Small intestine (tissue), 7 donors: ENCODE results near the gene LARP4. TPM values are rescaled to one million over a fixed set of nuclear protein-coding genes. Genes with fewer than 3 reads are reported as not detected.
"Not testable (repeated sequence)": the region's sequence is repeated elsewhere in the genome, so short reads cannot be mapped to it uniquely, and the experiment has no call there.

ENCODE experiments used
- DNase-seq, 2 donors: peaks; one replicate each; pipeline versions ENCODE4 v3.0.0 to v3.0.0-alpha.2; 2013
- FAIRE-seq: peaks from 2 replicates; lab custom pipeline; 2012; peaks lifted over from hg19 to GRCh38; lab: Jason Lieb, UNC
- H3K27ac ChIP-seq, 3 donors: one replicate each; pipeline ENCODE4 v1.5.1; 2013; ENCODE audit warnings: low read length in 2 of 3, mild to moderate bottlenecking in 2 of 3, control low read depth in 1 of 3, inconsistent platforms in 1 of 3, low read depth in 1 of 3, moderate library complexity in 1 of 3
- H3K27me3 ChIP-seq, 3 donors: one replicate each; pipeline ENCODE4 v1.6.1; 2013; ENCODE audit warnings: low read length in 3 of 3, inconsistent platforms in 1 of 3; ENCODE audit not compliant: control insufficient read depth in 3 of 3, insufficient read depth in 3 of 3
- H3K36me3 ChIP-seq, 3 donors: one replicate each; pipeline ENCODE4 v1.6.1; 2013; ENCODE audit warnings: low read length in 3 of 3, inconsistent platforms in 1 of 3, low read depth in 1 of 3, mild to moderate bottlenecking in 1 of 3, moderate library complexity in 1 of 3; ENCODE audit not compliant: control insufficient read depth in 3 of 3, insufficient read depth in 2 of 3
- H3K4me1 ChIP-seq, 3 donors: one replicate each; pipeline ENCODE4 v1.6.1; 2013; ENCODE audit warnings: low read length in 2 of 3, inconsistent platforms in 1 of 3, low read depth in 1 of 3, mild to moderate bottlenecking in 1 of 3, moderate library complexity in 1 of 3; ENCODE audit not compliant: control insufficient read depth in 3 of 3, insufficient read depth in 2 of 3
- H3K4me3 ChIP-seq, 3 donors: one replicate each; pipeline ENCODE4 v1.5.1; 2013; ENCODE audit warnings: low read length in 3 of 3, control low read depth in 1 of 3, inconsistent platforms in 1 of 3, low read depth in 1 of 3, mild to moderate bottlenecking in 1 of 3, moderate library complexity in 1 of 3
- H3K9me3 ChIP-seq, 2 donors: one replicate each; pipeline ENCODE4 v1.6.1; 2013; ENCODE audit warnings: low read depth in 1 of 2, low read length in 1 of 2; ENCODE audit not compliant: control insufficient read depth in 2 of 2, insufficient read depth in 1 of 2
- WGBS, 3 donors: extraction: QIAGEN DNeasy Blood & Tissue Kit; methylation state at CpG; one replicate each; pipeline ENCODE4 v1.1.7; 2013; 5-methylcytosine and 5-hydroxymethylcytosine counted together
- polyA plus RNA-seq, 4 donors: library from polyadenylated mRNA; stranded (reverse) in 3 of 4; unstranded in 1 of 4; fragments of 200-250 nt in 3 of 4; fragments of 120-200 nt in 1 of 4; gene quantifications; one replicate each; pipeline versions ENCODE4 v1.2.1 to v1.2.3, GENCODE V29; 2013
- donor health status: healthy with polysubstance abuse.
- donor health status: control.
- donor health status: control.
- donor health status: Bipolar disorder and iron deficiency.
- donor health status: healthy.

Gene LARP4
- polyA plus RNA-seq, 4 donors: 6.8 to 29.2 (median 12.6) TPM

GRCh38 chr12:50517421-50518048 lies 116.8 kb downstream of the LARP4 start:
- H3K4me3 ChIP-seq: no peak overlapping the region
- H3K27me3 ChIP-seq: no peaks in the 10 kb centered on the region
- H3K36me3 ChIP-seq: peaks cover 0 to 5% (median 0%) of the 10 kb centered on the region in 3 donors
- no peak for FAIRE-seq
- DNase-seq: no peak
- H3K4me1 ChIP-seq: peaks cover 0 to 15% (median 0%) of the 10 kb centered on the region in 3 donors
- WGBS, 3 donors: 24 to 54% (median 43%) methylated on average over 3 of the region's 3 CpGs
- H3K9me3 ChIP-seq: no peaks in the 10 kb centered on the region
- peak overlapping the region; percentile 3 to 38 (median 8) for H3K27ac ChIP-seq

- Histone ChIP-seq H3K4me1 (peaks cover 0 to 12% (median 0%) of the 10 kb centered on the region in 3 donors), H3K27me3 (no peaks in the 10 kb centered on the region), H3K36me3 (peaks cover 0 to 5% (median 0%) of the 10 kb centered on the region in 3 donors), H3K4me3 (no peak overlapping the region), H3K27ac (peak overlapping the region in 1 of 3 donors; percentile 38), H3K9me3 (no peaks in the 10 kb centered on the region)
- WGBS, 3 donors: 85 to 90% (median 89%) methylated on average over 11 of the region's 11 CpGs
- FAIRE-seq: no peak
- no peak for DNase-seq
Observed at GRCh38 chr12:50518090-50518489, 117.4 kb downstream of the LARP4 start.

GRCh38 chr12:50519353-50519752 lies 118.7 kb downstream of the LARP4 start:
- no peak for DNase-seq
- peak overlapping the region in 1 of 3 donors; percentile 14 for H3K27ac ChIP-seq
- H3K9me3 ChIP-seq: no peaks in the 10 kb centered on the region
- H3K27me3 ChIP-seq: no peaks in the 10 kb centered on the region
- peaks cover 0 to 6% (median 0%) of the 10 kb centered on the region in 3 donors for H3K36me3 ChIP-seq
- FAIRE-seq: no peak
- H3K4me3 ChIP-seq: no peak overlapping the region
- 74 to 92% (median 81%) methylated on average over 1 of the region's 1 CpG for WGBS, 3 donors
- peaks cover 0 to 12% (median 0%) of the 10 kb centered on the region in 3 donors for H3K4me1 ChIP-seq

- Histone ChIP-seq H3K27ac (no peak overlapping the region), H3K4me1 (peaks cover 0 to 7% (median 1%) of the 10 kb centered on the region in 3 donors), H3K9me3 (no peaks in the 10 kb centered on the region), H3K4me3 (no peak overlapping the region), H3K36me3 (peaks cover 0 to 11% (median 0%) of the 10 kb centered on the region in 3 donors), H3K27me3 (no peaks in the 10 kb centered on the region)
- WGBS, 3 donors: 72 to 89% (median 86%) methylated on average over 8 of the region's 8 CpGs
- FAIRE-seq: no peak
- DNase-seq: no peak
Observed at GRCh38 chr12:50520416-50521207, 119.9 kb downstream of the LARP4 start.

- not testable (repeated sequence) for FAIRE-seq, DNase-seq, H3K27ac ChIP-seq, H3K27me3 ChIP-seq, H3K4me3 ChIP-seq, H3K9me3 ChIP-seq
- WGBS, 3 donors: 97% methylated on average over 4 of the region's 4 CpGs
- H3K36me3 ChIP-seq: peaks cover 0 to 11% (median 0%) of the 10 kb centered on the region in 3 donors
- peaks cover 0 to 12% (median 7%) of the 10 kb centered on the region in 3 donors for H3K4me1 ChIP-seq
Observed at GRCh38 chr12:50521781-50522180, 121.1 kb downstream of the LARP4 start.

- H3K36me3 ChIP-seq: peaks cover 0 to 11% (median 0%) of the 10 kb centered on the region in 3 donors
- WGBS, 3 donors: 81 to 88% (median 86%) methylated on average over 1 of the region's 1 CpG
- no peaks in the 10 kb centered on the region for H3K9me3 ChIP-seq
- peaks cover 0 to 12% (median 0%) of the 10 kb centered on the region in 3 donors for H3K4me1 ChIP-seq
- no peaks in the 10 kb centered on the region for H3K27me3 ChIP-seq
- H3K4me3 ChIP-seq: no peak overlapping the region
- DNase-seq: no peak
- no peak for FAIRE-seq
- no peak overlapping the region for H3K27ac ChIP-seq
Observed at GRCh38 chr12:50523772-50524171, 123.1 kb downstream of the LARP4 start.

- no peaks in the 10 kb centered on the region for H3K27me3 ChIP-seq
- no peaks in the 10 kb centered on the region for H3K9me3 ChIP-seq
- DNase-seq (no peak), FAIRE-seq (no peak)
- H3K4me1 ChIP-seq: peaks cover 0 to 12% (median 0%) of the 10 kb centered on the region in 3 donors
- no peak overlapping the region for H3K4me3 ChIP-seq
- H3K27ac ChIP-seq: no peak overlapping the region
- peaks cover 0 to 11% (median 0%) of the 10 kb centered on the region in 3 donors for H3K36me3 ChIP-seq
- 98 to 100% (median 100%) methylated on average over 2 of the region's 2 CpGs for WGBS, 3 donors
Observed at GRCh38 chr12:50524621-50525020, 123.9 kb downstream of the LARP4 start.

- Histone ChIP-seq H3K9me3 (no peaks in the 10 kb centered on the region), H3K4me1 (peaks cover 0 to 12% (median 0%) of the 10 kb centered on the region in 3 donors), H3K27ac (no peak overlapping the region), H3K27me3 (no peaks in the 10 kb centered on the region), H3K4me3 (no peak overlapping the region), H3K36me3 (peaks cover 0 to 11% (median 0%) of the 10 kb centered on the region in 3 donors)
- FAIRE-seq (no peak), DNase-seq (no peak)
- WGBS, 3 donors: 87 to 100% (median 91%) methylated on average over 2 of the region's 2 CpGs
Observed at GRCh38 chr12:50525422-50525821, 124.7 kb downstream of the LARP4 start.
